MCF 10A (cell line): Measurements from ENCODE around the gene PREB. TPM values are rescaled to one million over a fixed set of nuclear protein-coding genes. Genes with fewer than 3 reads are reported as not detected.

ENCODE experiments used
- BruUV-seq: library from RNA; stranded (reverse); fragments of 400-500 nt; replicated peaks from 2 replicates; lab custom pipeline; 2021; lab: Mats Ljungman, UMichigan
- CTCF ChIA-PET: fragments of 300-600 bp; sonication (Branson Sonifier 250); formaldehyde crosslinking; extraction: SDS; loops from one replicate; lab custom pipeline; 2021; ENCODE audit warnings: antibody characterized with exemption, inconsistent platforms; lab: Yijun Ruan, JAX
- POLR2A ChIA-PET: fragments of 300-600, 350-650 bp; sonication (Branson Sonifier 250); formaldehyde crosslinking; extraction: SDS; loops from one replicate; lab custom pipeline; 2020; ENCODE audit warnings: antibody characterized with exemption, inconsistent platforms; lab: Yijun Ruan, JAX
- DNase-seq: peaks from one replicate; pipeline ENCODE4 v3.0.0-alpha.2; 2018; ENCODE audit not compliant: unreplicated experiment
- H3K27ac Mint-ChIP-seq: one replicate; pipeline ENCODE4 v1.8.0; 2022; ENCODE audit warnings: mild to moderate bottlenecking, low read depth, mixed read lengths; ENCODE audit not compliant: unreplicated experiment
- H3K27me3 Mint-ChIP-seq: one replicate; pipeline ENCODE4 v1.8.0; 2022; ENCODE audit warnings: mixed read lengths; ENCODE audit not compliant: insufficient read depth, unreplicated experiment
- H3K36me3 Mint-ChIP-seq: one replicate; pipeline ENCODE4 v1.8.0; 2022; ENCODE audit warnings: mild to moderate bottlenecking, moderate library complexity, mixed read lengths; ENCODE audit not compliant: insufficient read depth, unreplicated experiment
- H3K4me1 Mint-ChIP-seq: one replicate; pipeline ENCODE4 v1.8.0; 2022; ENCODE audit warnings: mixed read lengths; ENCODE audit not compliant: insufficient read depth, unreplicated experiment
- H3K4me3 Mint-ChIP-seq: one replicate; pipeline ENCODE4 v1.8.0; 2022; ENCODE audit warnings: mild to moderate bottlenecking, moderate library complexity, mixed read lengths; ENCODE audit not compliant: unreplicated experiment
- H3K9me3 Mint-ChIP-seq: one replicate; pipeline ENCODE4 v1.8.0; 2022; ENCODE audit warnings: mixed read lengths; ENCODE audit not compliant: unreplicated experiment
- CTCF ChIP-seq: fragments of 200-600 bp; IDR thresholded peaks from one replicate; pipeline ENCODE4 v1.8.0; 2022; ENCODE audit warnings: antibody characterized with exemption, mild to moderate bottlenecking; ENCODE audit not compliant: unreplicated experiment
- intact Hi-C: fragments of 100-400 bp; cut with micrococcal nuclease; formaldehyde crosslinking; loops from 2 replicates; pipeline ENCODE4 v1.14.1; 2022
- total RNA-seq: library from RNA; stranded (reverse); gene quantifications from 2 replicates; pipeline ENCODE4 v1.2.3, GENCODE V29; 2022

PREB gene
- total RNA-seq, 1 experiment from 2014 or later, result 68.5 TPM

- no peak for TF ChIP-seq CTCF
- no peak for DNase-seq
- CTCF ChIA-PET, result interaction anchor here (0.8 to 1.3 kb wide), 2 partner anchors 56 to 347 kb away, joined by 3 to 6 read pairs; no protein-coding TSS in a partner anchor
- intact Hi-C loops, result no loop called here
- Mint-ChIP-seq H3K4me3 (peak overlapping the region; percentile 91), H3K9me3 (no peaks in the 10 kb centered on the region), H3K27ac (peak overlapping the region; percentile 19), H3K36me3 (peaks cover 19% of the 10 kb centered on the region), H3K27me3 (no peaks in the 10 kb centered on the region), H3K4me1 (peaks cover 11% of the 10 kb centered on the region)
- no TSS peak for BruUV-seq
- POLR2A ChIA-PET, result interaction anchor here (0.6 to 2.5 kb wide), 3 partner anchors 77 to 245 kb away, joined by 3 to 20 read pairs (median 9); partner anchors contain the start of genes ATRAID, GTF3C2, SLC5A6 and ZNF513
Observed at GRCh38 chr2:27135478-27135955, 1.1 kb upstream of the PREB start.

- BruUV-seq, result no TSS peak
- intact Hi-C loops, result loop anchor here (5.0 kb wide), 1 partner anchor 57 kb away; no protein-coding TSS in a partner anchor
- Mint-ChIP-seq H3K9me3 (no peaks in the 10 kb centered on the region), H3K4me3 (peak overlapping the region; percentile 91), H3K4me1 (peaks cover 11% of the 10 kb centered on the region), H3K27ac (peak overlapping the region; percentile 92), H3K36me3 (peaks cover 19% of the 10 kb centered on the region), H3K27me3 (no peaks in the 10 kb centered on the region)
- DNase-seq, result no peak
- no peak for TF ChIP-seq CTCF
- CTCF ChIA-PET, result interaction anchor here (0.6 to 1.6 kb wide), 4 partner anchors 84 to 1674 kb away, joined by 3 to 4 read pairs (median 3); no protein-coding TSS in a partner anchor
- POLR2A ChIA-PET, result interaction anchor here (0.6 to 2.5 kb wide), 13 partner anchors 10 to 246 kb away, joined by 3 to 20 read pairs (median 3); partner anchors contain the start of genes ABHD1, ATRAID, CAD and GTF3C2
Observed at GRCh38 chr2:27134781-27135477, 493 bp upstream of the PREB start.

- ChIA-PET CTCF (interaction anchor here (0.6 to 1.8 kb wide), 18 partner anchors 10 to 171 kb away, joined by 3 to 8 read pairs (median 3); partner anchors contain the start of gene ABHD1), POLR2A (interaction anchor here (0.5 to 2.5 kb wide), 8 partner anchors 9 to 223 kb away, joined by 3 to 20 read pairs (median 8); partner anchors contain the start of genes ABHD1, ATRAID, CAD and GTF3C2)
- no peak for DNase-seq
- no peaks in the 10 kb centered on the region for H3K27me3 Mint-ChIP-seq
- peak overlapping the region; percentile 92 for H3K27ac Mint-ChIP-seq
- H3K9me3 Mint-ChIP-seq, result no peaks in the 10 kb centered on the region
- H3K4me1 Mint-ChIP-seq, result peaks cover 11% of the 10 kb centered on the region
- H3K36me3 Mint-ChIP-seq, result peaks cover 22% of the 10 kb centered on the region
- peak overlapping the region; percentile 91 for H3K4me3 Mint-ChIP-seq
- intact Hi-C loops, result loop anchor here (5.0 kb wide), 1 partner anchor 59 kb away; no protein-coding TSS in a partner anchor
- BruUV-seq, result TSS peak; percentile 49
- TF ChIP-seq CTCF, result no peak
Observed at GRCh38 chr2:27133195-27133875, 1.1 kb downstream of the PREB start.
